Activated T-helper 2 cell treated with anti-CD3 and anti-CD28 coated beads, Interferon-gamma antibody, Interleukin-2, Interleukin-4, amounts not matched to agents 10 μg/mL and 5 μg/mL and 100 μg/mL, durations not matched to agents 14 hours and 24 hours and 36 hours (primary cell): Measurements from ENCODE around the gene CELF4. TPM values are rescaled to one million over a fixed set of nuclear protein-coding genes. Genes with fewer than 3 reads are reported as not detected.

ENCODE experiments used
- DNase-seq: peaks from one replicate; pipeline ENCODE4 v3.0.0; 2021; ENCODE audit warnings: low spot score
- H3K27ac Mint-ChIP-seq: one replicate; pipeline ENCODE4 v1.8.0; 2021; ENCODE audit warnings: mixed read lengths
- H3K27me3 Mint-ChIP-seq: one replicate; pipeline ENCODE4 v1.8.0; 2021; ENCODE audit warnings: low read depth, mixed read lengths
- H3K36me3 Mint-ChIP-seq: one replicate; pipeline ENCODE4 v1.8.0; 2021; ENCODE audit warnings: low read depth, mixed read lengths
- H3K4me1 Mint-ChIP-seq: one replicate; pipeline ENCODE4 v1.8.0; 2021; ENCODE audit warnings: low read depth, mixed read lengths
- H3K4me3 Mint-ChIP-seq: one replicate; pipeline ENCODE4 v1.8.0; 2021; ENCODE audit warnings: low read depth, mild to moderate bottlenecking, moderate library complexity, mixed read lengths
- H3K9me3 Mint-ChIP-seq: one replicate; pipeline ENCODE4 v1.8.0; 2021; ENCODE audit warnings: mixed read lengths
- intact Hi-C: fragments of 100-400 bp; cut with micrococcal nuclease; formaldehyde crosslinking; loops from one replicate; pipeline ENCODE4 v1.15.1; 2023
- total RNA-seq: library from RNA; stranded (reverse); gene quantifications from 2 replicates; pipeline ENCODE4 v1.2.3, GENCODE V29; 2022

CELF4 gene
- total RNA-seq, 1 donor from 2014 or later: not detected

DNA sequence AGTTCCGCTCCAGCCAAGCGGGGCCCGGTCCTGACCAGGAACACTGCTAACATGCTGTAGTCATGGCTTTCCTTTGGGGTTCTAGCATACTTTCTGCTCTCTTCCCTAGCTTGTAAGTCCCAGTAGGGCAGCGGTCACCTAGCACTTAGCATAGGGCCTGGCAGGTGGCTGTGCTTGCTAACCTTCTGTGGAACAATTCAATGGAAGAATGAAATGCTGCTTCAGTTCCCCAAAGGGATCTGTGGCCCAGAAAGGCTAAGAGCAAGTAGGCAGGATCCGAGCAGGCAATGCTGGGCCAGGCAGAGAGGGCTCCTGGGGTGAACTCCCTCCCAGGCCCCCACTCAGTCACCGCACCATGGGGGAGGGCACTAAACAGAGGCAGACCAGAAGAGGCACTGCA lies 266.8 kb downstream of the CELF4 start:
- no peak for DNase-seq
- Mint-ChIP-seq H3K36me3 (no peaks in the 10 kb centered on the region), H3K27me3 (no peaks in the 10 kb centered on the region), H3K9me3 (no peaks in the 10 kb centered on the region), H3K27ac (no peak overlapping the region), H3K4me3 (no peak overlapping the region), H3K4me1 (no peaks in the 10 kb centered on the region)
- intact Hi-C loops: no loop called here

GRCh38 chr18:37297106-37297505 lies 268.5 kb downstream of the CELF4 start:
- intact Hi-C loops: no loop called here
- Mint-ChIP-seq H3K36me3 (no peaks in the 10 kb centered on the region), H3K4me1 (no peaks in the 10 kb centered on the region), H3K27ac (no peak overlapping the region), H3K4me3 (no peak overlapping the region), H3K27me3 (no peaks in the 10 kb centered on the region), H3K9me3 (no peaks in the 10 kb centered on the region)
- no peak for DNase-seq

GRCh38 chr18:37294951-37295350 lies 270.6 kb downstream of the CELF4 start:
- DNase-seq: no peak
- H3K4me1 Mint-ChIP-seq: no peaks in the 10 kb centered on the region
- no peak overlapping the region for H3K27ac Mint-ChIP-seq
- H3K36me3 Mint-ChIP-seq: no peaks in the 10 kb centered on the region
- intact Hi-C loops: no loop called here
- no peaks in the 10 kb centered on the region for H3K27me3 Mint-ChIP-seq
- H3K4me3 Mint-ChIP-seq: no peak overlapping the region
- H3K9me3 Mint-ChIP-seq: no peaks in the 10 kb centered on the region

GRCh38 chr18:37293359-37293758 lies 272.2 kb downstream of the CELF4 start:
- Mint-ChIP-seq H3K4me3 (no peak overlapping the region), H3K4me1 (no peaks in the 10 kb centered on the region), H3K36me3 (no peaks in the 10 kb centered on the region), H3K27me3 (no peaks in the 10 kb centered on the region), H3K27ac (no peak overlapping the region), H3K9me3 (no peaks in the 10 kb centered on the region)
- intact Hi-C loops: no loop called here
- no peak for DNase-seq

DNA sequence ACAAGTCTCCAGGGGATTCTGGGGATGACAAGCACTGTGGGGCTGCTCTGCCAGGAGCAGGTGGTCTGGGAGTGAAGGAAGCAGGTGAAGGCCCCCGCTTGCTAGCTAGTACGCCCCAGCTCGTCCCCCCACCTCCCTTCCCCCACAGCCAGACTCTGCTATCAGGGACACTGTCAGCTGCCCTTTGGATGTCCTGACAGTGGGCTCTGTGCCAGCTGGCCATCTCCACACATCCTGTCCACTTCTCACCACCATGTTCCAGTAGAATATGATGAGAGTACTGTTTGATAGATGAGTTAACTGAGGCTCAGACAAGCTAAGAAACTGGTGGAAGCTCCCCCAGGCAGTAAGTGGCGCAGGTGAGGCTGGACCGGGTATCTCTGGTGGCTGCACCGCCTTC lies 276.2 kb downstream of the CELF4 start:
- H3K4me1 Mint-ChIP-seq: no peaks in the 10 kb centered on the region
- no peak overlapping the region for H3K4me3 Mint-ChIP-seq
- H3K9me3 Mint-ChIP-seq: no peaks in the 10 kb centered on the region
- H3K27me3 Mint-ChIP-seq: no peaks in the 10 kb centered on the region
- no peaks in the 10 kb centered on the region for H3K36me3 Mint-ChIP-seq
- H3K27ac Mint-ChIP-seq: no peak overlapping the region
- intact Hi-C loops: no loop called here
- DNase-seq: no peak

- Mint-ChIP-seq H3K36me3 (no peaks in the 10 kb centered on the region), H3K27me3 (no peaks in the 10 kb centered on the region), H3K27ac (no peak overlapping the region), H3K4me1 (no peaks in the 10 kb centered on the region), H3K4me3 (no peak overlapping the region), H3K9me3 (peaks cover 3% of the 10 kb centered on the region)
- DNase-seq: no peak
- intact Hi-C loops: no loop called here
These were observed 278.0 kb downstream of the CELF4 start for GRCh38 chr18:37287601-37288000.

GRCh38 chr18:37286801-37287200 lies 278.8 kb downstream of the CELF4 start:
- H3K36me3 Mint-ChIP-seq: no peaks in the 10 kb centered on the region
- no peak for DNase-seq
- H3K27me3 Mint-ChIP-seq: no peaks in the 10 kb centered on the region
- no peak overlapping the region for H3K27ac Mint-ChIP-seq
- H3K4me1 Mint-ChIP-seq: no peaks in the 10 kb centered on the region
- no peak overlapping the region for H3K4me3 Mint-ChIP-seq
- intact Hi-C loops: no loop called here
- peaks cover 3% of the 10 kb centered on the region for H3K9me3 Mint-ChIP-seq

- H3K27ac Mint-ChIP-seq: no peak overlapping the region
- H3K4me3 Mint-ChIP-seq: no peak overlapping the region
- intact Hi-C loops: no loop called here
- no peaks in the 10 kb centered on the region for H3K27me3 Mint-ChIP-seq
- no peak for DNase-seq
- H3K9me3 Mint-ChIP-seq: peaks cover 3% of the 10 kb centered on the region
- no peaks in the 10 kb centered on the region for H3K36me3 Mint-ChIP-seq
- no peaks in the 10 kb centered on the region for H3K4me1 Mint-ChIP-seq
These were observed 279.8 kb downstream of the CELF4 start for GRCh38 chr18:37285825-37286224.

DNA sequence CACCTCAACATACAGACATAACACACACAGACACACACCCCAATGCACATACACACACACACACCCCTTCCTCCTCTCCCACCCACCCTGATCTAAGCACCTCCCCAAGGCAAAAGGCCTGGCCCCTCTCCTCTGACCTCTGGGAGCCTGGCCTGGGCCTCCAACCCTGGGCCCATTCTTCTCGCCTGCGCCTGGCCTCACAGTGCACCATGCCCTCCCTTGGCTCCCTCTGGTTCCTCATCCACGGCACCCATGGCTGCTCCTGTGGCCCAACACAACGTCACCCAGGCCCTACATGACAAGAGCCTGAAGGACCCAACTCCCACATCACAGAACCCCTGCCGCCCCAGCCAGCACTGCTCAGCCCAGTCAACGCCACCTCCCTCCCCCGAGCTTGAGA lies 281.3 kb downstream of the CELF4 start:
- no peak for DNase-seq
- no peaks in the 10 kb centered on the region for H3K36me3 Mint-ChIP-seq
- peaks cover 3% of the 10 kb centered on the region for H3K9me3 Mint-ChIP-seq
- no peaks in the 10 kb centered on the region for H3K27me3 Mint-ChIP-seq
- intact Hi-C loops: no loop called here
- H3K4me1 Mint-ChIP-seq: no peaks in the 10 kb centered on the region
- no peak overlapping the region for H3K4me3 Mint-ChIP-seq
- no peak overlapping the region for H3K27ac Mint-ChIP-seq

DNA sequence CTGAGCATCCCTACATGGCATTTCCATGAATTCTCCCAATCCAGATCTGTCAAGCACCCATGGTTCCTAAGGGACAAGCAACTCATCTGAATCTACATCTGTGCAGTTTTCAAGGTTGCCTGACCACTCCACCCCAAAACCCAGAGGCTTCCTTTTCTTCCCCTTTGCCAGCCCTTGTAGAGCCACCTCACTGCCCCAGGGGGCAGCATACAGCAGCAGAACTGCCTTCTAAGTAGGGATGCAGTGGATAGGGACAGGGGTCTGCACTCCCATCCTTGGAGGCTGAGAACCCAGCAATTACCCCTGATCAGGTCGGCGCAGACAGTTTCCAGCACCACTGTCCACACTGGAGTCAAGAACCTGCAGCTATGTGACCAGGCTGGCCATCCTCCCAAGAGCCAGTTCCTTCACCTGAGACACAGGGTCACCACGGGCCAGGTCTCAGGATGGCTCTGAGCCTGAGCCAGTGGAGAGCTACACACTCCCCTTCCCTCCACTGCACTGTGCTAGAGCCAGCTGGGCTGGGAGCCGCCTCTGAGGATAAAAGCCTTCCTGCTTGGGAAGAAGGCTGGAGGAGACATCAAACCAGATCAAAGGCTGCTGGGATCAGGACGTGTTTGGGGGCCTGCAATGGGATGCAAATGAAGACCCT lies 283.1 kb downstream of the CELF4 start:
- no peak overlapping the region for H3K27ac Mint-ChIP-seq
- no peak for DNase-seq
- no peak overlapping the region for H3K4me3 Mint-ChIP-seq
- H3K9me3 Mint-ChIP-seq: peaks cover 3% of the 10 kb centered on the region
- H3K27me3 Mint-ChIP-seq: no peaks in the 10 kb centered on the region
- no peaks in the 10 kb centered on the region for H3K36me3 Mint-ChIP-seq
- intact Hi-C loops: no loop called here
- no peaks in the 10 kb centered on the region for H3K4me1 Mint-ChIP-seq

DNA sequence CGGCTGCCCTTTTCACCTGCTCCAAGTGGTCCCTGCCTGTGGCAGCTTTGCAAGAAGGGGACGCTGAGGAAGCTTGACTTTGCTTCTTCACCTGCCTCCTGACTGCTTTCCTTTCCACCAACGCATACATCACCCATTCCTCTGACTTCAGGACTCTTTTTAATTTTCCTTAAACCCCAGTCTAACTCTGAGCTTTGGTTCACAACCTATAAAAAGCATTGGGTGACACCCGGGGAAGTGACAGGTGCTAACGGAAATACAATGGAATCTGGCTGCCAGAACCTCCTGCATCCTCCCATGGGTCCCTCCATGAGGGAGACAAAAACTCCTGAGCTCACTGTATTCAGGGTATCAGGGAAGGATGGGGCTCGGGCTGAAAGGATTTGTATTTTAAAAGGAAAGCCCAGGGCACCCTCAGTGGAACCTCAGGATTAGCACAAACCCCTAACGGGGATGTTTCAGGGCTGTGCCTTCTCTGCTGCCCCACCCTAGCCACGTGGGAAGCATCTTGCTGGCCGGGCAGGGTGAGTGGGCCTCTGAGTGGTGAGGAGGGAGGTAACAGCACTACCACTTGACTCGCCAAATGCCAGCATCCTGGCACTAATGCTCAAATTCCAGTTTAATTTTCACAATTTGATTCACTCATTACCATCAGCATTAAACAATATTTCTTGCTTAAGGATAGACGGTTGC lies 284.8 kb downstream of the CELF4 start:
- Mint-ChIP-seq H3K27me3 (peaks cover 2% of the 10 kb centered on the region), H3K27ac (no peak overlapping the region)
- intact Hi-C loops: no loop called here

GRCh38 chr18:37277804-37278203 lies 287.8 kb downstream of the CELF4 start:
- no peak for DNase-seq
- H3K9me3 Mint-ChIP-seq: no peaks in the 10 kb centered on the region
- H3K27ac Mint-ChIP-seq: no peak overlapping the region
- intact Hi-C loops: no loop called here
- H3K4me3 Mint-ChIP-seq: no peak overlapping the region
- H3K27me3 Mint-ChIP-seq: peaks cover 12% of the 10 kb centered on the region
- no peaks in the 10 kb centered on the region for H3K4me1 Mint-ChIP-seq
- no peaks in the 10 kb centered on the region for H3K36me3 Mint-ChIP-seq

More for the DNA sequence above, 284.8 kb downstream of the CELF4 start:
- Mint-ChIP-seq H3K36me3 (no peaks in the 10 kb centered on the region), H3K4me1 (no peaks in the 10 kb centered on the region), H3K4me3 (no peak overlapping the region), H3K9me3 (peaks cover 3% of the 10 kb centered on the region)
- no peak for DNase-seq

GRCh38 chr18:37276111-37276890 lies 289.3 kb downstream of the CELF4 start:
- Mint-ChIP-seq H3K9me3 (no peaks in the 10 kb centered on the region), H3K36me3 (no peaks in the 10 kb centered on the region), H3K27me3 (peaks cover 12% of the 10 kb centered on the region), H3K4me1 (no peaks in the 10 kb centered on the region), H3K4me3 (no peak overlapping the region), H3K27ac (no peak overlapping the region)
- intact Hi-C loops: no loop called here
- no peak for DNase-seq
